ENCODE data around the gene TMEM63C.

Gene TMEM63C

DNA sequence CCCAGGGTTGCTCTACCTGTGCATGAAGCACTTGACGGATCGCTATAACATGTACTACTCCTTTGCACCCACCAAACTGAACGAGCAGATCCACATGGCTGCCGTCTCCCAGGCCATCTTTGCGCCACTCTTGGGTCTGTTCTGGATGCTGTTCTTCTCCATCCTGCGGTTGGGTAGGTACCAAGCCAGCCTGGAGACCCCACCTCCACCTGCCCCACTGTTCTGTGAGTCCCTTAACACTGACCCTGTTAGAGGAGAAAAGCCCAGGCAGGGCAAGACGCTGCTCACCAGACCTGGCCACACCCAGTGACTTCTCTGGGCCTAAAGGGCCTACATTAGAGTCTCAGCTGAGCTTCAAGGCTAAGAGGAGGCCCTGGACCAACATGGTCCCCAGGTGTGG, 67.7 kb downstream of the TMEM63C start:
- H3K27ac ChIP-seq (ENCODE audit: low read length), result no peak overlapping the region
- no peaks in the 10 kb centered on the region for H3K36me3 ChIP-seq (ENCODE audit: control insufficient read depth in 1 of 2, insufficient read depth in 2 of 2, low read length in 2 of 2)
- H3K9me3 ChIP-seq (ENCODE audit: control insufficient read depth in 1 of 2, low read length in 2 of 2), result no peaks in the 10 kb centered on the region
- H3K27me3 ChIP-seq (ENCODE audit: low read depth, low read length), result no peaks in the 10 kb centered on the region
- no peak overlapping the region for H3K4me3 ChIP-seq (ENCODE audit: low read depth in 1 of 2, low read length in 2 of 2)
- no peaks in the 10 kb centered on the region for H3K4me1 ChIP-seq (ENCODE audit: control insufficient read depth in 1 of 2, insufficient read depth in 2 of 2, low read length in 2 of 2)

- Histone ChIP-seq H3K4me1 (ENCODE audit: control insufficient read depth in 1 of 2, insufficient read depth in 2 of 2, low read length in 2 of 2) (no peaks in the 10 kb centered on the region), H3K4me3 (ENCODE audit: low read depth in 1 of 2, low read length in 2 of 2) (no peak overlapping the region), H3K36me3 (ENCODE audit: control insufficient read depth in 1 of 2, insufficient read depth in 2 of 2, low read length in 2 of 2) (no peaks in the 10 kb centered on the region), H3K27ac (ENCODE audit: low read length) (no peak overlapping the region), H3K9me3 (ENCODE audit: control insufficient read depth in 1 of 2, low read length in 2 of 2) (no peaks in the 10 kb centered on the region), H3K27me3 (ENCODE audit: low read depth, low read length) (no peaks in the 10 kb centered on the region)
These were observed 69.3 kb downstream of the TMEM63C start for GRCh38 chr14:77250927-77251326.

- Histone ChIP-seq H3K27me3 (ENCODE audit: low read depth, low read length) (no peaks in the 10 kb centered on the region), H3K4me1 (ENCODE audit: control insufficient read depth in 1 of 2, insufficient read depth in 2 of 2, low read length in 2 of 2) (no peaks in the 10 kb centered on the region), H3K27ac (ENCODE audit: low read length) (no peak overlapping the region), H3K9me3 (ENCODE audit: control insufficient read depth in 1 of 2, low read length in 2 of 2) (no peaks in the 10 kb centered on the region), H3K4me3 (ENCODE audit: low read depth in 1 of 2, low read length in 2 of 2) (no peak overlapping the region), H3K36me3 (ENCODE audit: control insufficient read depth in 1 of 2, insufficient read depth in 2 of 2, low read length in 2 of 2) (no peaks in the 10 kb centered on the region)
These were observed 70.3 kb downstream of the TMEM63C start for GRCh38 chr14:77251870-77252269.

DNA sequence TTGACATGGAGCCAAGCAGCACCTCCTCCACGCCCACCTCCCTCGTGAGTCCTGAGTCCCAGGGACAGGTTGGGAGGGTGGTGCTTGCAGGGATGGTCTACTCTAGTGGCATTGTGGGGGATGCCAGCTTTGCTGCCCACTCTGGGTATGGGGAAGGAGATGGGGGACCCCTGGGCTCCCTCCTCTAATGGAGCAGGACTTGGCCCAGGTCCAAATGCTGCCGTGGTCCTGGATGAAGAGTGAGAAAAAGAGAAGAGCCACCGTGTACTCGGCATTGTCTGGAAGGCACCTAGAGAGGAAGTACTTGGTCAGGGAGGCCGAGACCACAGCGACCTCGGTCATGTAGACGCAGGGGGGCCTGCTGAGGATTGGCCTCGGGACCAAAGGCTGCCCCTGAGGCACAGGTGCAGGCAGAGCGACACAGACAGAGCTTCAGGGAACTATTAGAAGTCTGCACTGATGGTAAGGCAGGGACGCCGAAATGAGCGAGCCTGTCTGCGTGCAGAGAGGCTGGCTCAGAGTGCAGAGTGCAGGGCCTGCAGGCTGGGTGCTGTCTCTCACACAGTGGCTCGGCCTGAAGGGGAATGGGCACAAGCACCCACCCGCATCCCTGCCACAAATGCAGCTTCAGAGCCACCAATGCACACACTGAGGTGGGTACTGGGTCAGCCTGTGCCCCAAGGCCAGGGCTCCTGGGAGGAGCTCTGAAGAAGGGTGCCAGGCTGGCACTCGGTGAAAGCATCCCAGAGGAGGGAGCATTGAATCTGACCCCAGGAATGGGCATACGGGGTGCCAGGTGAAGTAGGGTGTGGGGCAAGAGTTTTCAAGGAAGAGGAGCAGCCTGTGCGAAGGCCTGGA, 72.0 kb downstream of the TMEM63C start:
- Histone ChIP-seq H3K27ac (ENCODE audit: low read length) (no peak overlapping the region), H3K9me3 (ENCODE audit: control insufficient read depth in 1 of 2, low read length in 2 of 2) (no peaks in the 10 kb centered on the region), H3K36me3 (ENCODE audit: control insufficient read depth in 1 of 2, insufficient read depth in 2 of 2, low read length in 2 of 2) (no peaks in the 10 kb centered on the region), H3K4me3 (ENCODE audit: low read depth in 1 of 2, low read length in 2 of 2) (no peak overlapping the region), H3K27me3 (ENCODE audit: low read depth, low read length) (no peaks in the 10 kb centered on the region), H3K4me1 (ENCODE audit: control insufficient read depth in 1 of 2, insufficient read depth in 2 of 2, low read length in 2 of 2) (no peaks in the 10 kb centered on the region)

GRCh38 chr14:77256694-77257093, 75.1 kb downstream of the TMEM63C start:
- no peak overlapping the region for H3K27ac ChIP-seq (ENCODE audit: low read length)
- no peaks in the 10 kb centered on the region for H3K36me3 ChIP-seq (ENCODE audit: control insufficient read depth in 1 of 2, insufficient read depth in 2 of 2, low read length in 2 of 2)
- H3K27me3 ChIP-seq (ENCODE audit: low read depth, low read length), result no peaks in the 10 kb centered on the region
- H3K4me3 ChIP-seq (ENCODE audit: low read depth in 1 of 2, low read length in 2 of 2), result no peak overlapping the region
- no peaks in the 10 kb centered on the region for H3K4me1 ChIP-seq (ENCODE audit: control insufficient read depth in 1 of 2, insufficient read depth in 2 of 2, low read length in 2 of 2)
- no peaks in the 10 kb centered on the region for H3K9me3 ChIP-seq (ENCODE audit: control insufficient read depth in 1 of 2, low read length in 2 of 2)

- Histone ChIP-seq H3K4me1 (ENCODE audit: control insufficient read depth in 1 of 2, insufficient read depth in 2 of 2, low read length in 2 of 2) (no peaks in the 10 kb centered on the region), H3K36me3 (ENCODE audit: control insufficient read depth in 1 of 2, insufficient read depth in 2 of 2, low read length in 2 of 2) (no peaks in the 10 kb centered on the region), H3K27ac (ENCODE audit: low read length) (no peak overlapping the region), H3K4me3 (ENCODE audit: low read depth in 1 of 2, low read length in 2 of 2) (no peak overlapping the region), H3K27me3 (ENCODE audit: low read depth, low read length) (no peaks in the 10 kb centered on the region), H3K9me3 (ENCODE audit: control insufficient read depth in 1 of 2, low read length in 2 of 2) (no peaks in the 10 kb centered on the region)
These were observed 76.1 kb downstream of the TMEM63C start for GRCh38 chr14:77257700-77258099.

DNA sequence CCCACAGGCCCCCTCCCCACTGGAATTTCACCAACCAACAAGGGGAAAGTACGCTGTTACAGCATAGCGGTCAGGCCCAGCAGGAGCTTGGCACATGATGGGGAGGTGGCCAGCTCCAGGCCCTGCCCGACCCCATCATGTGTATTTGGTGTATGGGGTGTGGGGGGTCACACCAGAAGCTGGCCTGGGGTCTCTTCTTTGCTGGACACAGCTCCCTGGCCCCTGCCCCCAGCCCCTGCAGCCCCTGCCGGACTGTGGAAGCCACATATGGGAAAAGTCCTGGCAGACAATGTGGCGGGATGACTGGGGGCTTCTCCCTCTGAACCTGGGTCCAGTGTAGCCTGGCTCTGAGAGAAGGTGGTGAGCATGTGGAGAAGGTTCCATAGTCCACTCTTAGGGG, 77.0 kb downstream of the TMEM63C start:
- no peaks in the 10 kb centered on the region for H3K27me3 ChIP-seq (ENCODE audit: low read depth, low read length)
- H3K9me3 ChIP-seq (ENCODE audit: control insufficient read depth in 1 of 2, low read length in 2 of 2), result no peaks in the 10 kb centered on the region
- no peak overlapping the region for H3K4me3 ChIP-seq (ENCODE audit: low read depth in 1 of 2, low read length in 2 of 2)
- H3K36me3 ChIP-seq (ENCODE audit: control insufficient read depth in 1 of 2, insufficient read depth in 2 of 2, low read length in 2 of 2), result no peaks in the 10 kb centered on the region
- H3K4me1 ChIP-seq (ENCODE audit: control insufficient read depth in 1 of 2, insufficient read depth in 2 of 2, low read length in 2 of 2), result no peaks in the 10 kb centered on the region
- H3K27ac ChIP-seq (ENCODE audit: low read length), result no peak overlapping the region

GRCh38 chr14:77259025-77259715, 77.6 kb downstream of the TMEM63C start:
- no peaks in the 10 kb centered on the region for H3K27me3 ChIP-seq (ENCODE audit: low read depth, low read length)
- H3K9me3 ChIP-seq (ENCODE audit: control insufficient read depth in 1 of 2, low read length in 2 of 2), result no peaks in the 10 kb centered on the region
- no peak overlapping the region for H3K27ac ChIP-seq (ENCODE audit: low read length)
- H3K36me3 ChIP-seq (ENCODE audit: control insufficient read depth in 1 of 2, insufficient read depth in 2 of 2, low read length in 2 of 2), result no peaks in the 10 kb centered on the region
- no peak overlapping the region for H3K4me3 ChIP-seq (ENCODE audit: low read depth in 1 of 2, low read length in 2 of 2)
- no peaks in the 10 kb centered on the region for H3K4me1 ChIP-seq (ENCODE audit: control insufficient read depth in 1 of 2, insufficient read depth in 2 of 2, low read length in 2 of 2)

DNA sequence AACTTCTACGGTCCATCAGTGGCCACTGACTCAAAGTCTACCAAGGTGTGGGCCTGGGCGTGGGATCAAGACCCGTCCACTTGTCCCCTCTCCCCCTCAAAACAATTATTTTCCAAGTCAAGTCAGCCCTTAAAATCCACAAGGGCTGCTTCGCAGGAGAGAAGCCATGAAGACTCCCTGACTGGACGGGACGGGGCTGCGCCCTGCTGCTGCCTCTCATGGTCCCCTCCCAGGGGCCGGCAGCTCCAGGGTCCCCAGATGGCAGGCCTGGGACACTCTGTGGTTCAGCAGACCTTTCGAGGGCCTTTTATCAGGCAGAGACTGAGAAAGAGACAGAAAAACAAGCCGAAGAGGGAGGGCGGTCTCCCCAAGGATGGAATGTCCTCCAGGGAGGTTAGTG, 78.6 kb downstream of the TMEM63C start:
- no peaks in the 10 kb centered on the region for H3K4me1 ChIP-seq (ENCODE audit: control insufficient read depth in 1 of 2, insufficient read depth in 2 of 2, low read length in 2 of 2)

GRCh38 chr14:77260631-77261030, 79.0 kb downstream of the TMEM63C start:
- Histone ChIP-seq H3K9me3 (ENCODE audit: control insufficient read depth in 1 of 2, low read length in 2 of 2) (no peaks in the 10 kb centered on the region), H3K27me3 (ENCODE audit: low read depth, low read length) (no peaks in the 10 kb centered on the region), H3K4me3 (ENCODE audit: low read depth in 1 of 2, low read length in 2 of 2) (no peak overlapping the region), H3K4me1 (ENCODE audit: control insufficient read depth in 1 of 2, insufficient read depth in 2 of 2, low read length in 2 of 2) (no peaks in the 10 kb centered on the region), H3K36me3 (ENCODE audit: control insufficient read depth in 1 of 2, insufficient read depth in 2 of 2, low read length in 2 of 2) (no peaks in the 10 kb centered on the region), H3K27ac (ENCODE audit: low read length) (no peak overlapping the region)

More for the DNA sequence above, 78.6 kb downstream of the TMEM63C start:
- H3K4me3 ChIP-seq (ENCODE audit: low read depth in 1 of 2, low read length in 2 of 2), result no peak overlapping the region
- no peaks in the 10 kb centered on the region for H3K27me3 ChIP-seq (ENCODE audit: low read depth, low read length)
- H3K9me3 ChIP-seq (ENCODE audit: control insufficient read depth in 1 of 2, low read length in 2 of 2), result no peaks in the 10 kb centered on the region
- no peaks in the 10 kb centered on the region for H3K36me3 ChIP-seq (ENCODE audit: control insufficient read depth in 1 of 2, insufficient read depth in 2 of 2, low read length in 2 of 2)
- no peak overlapping the region for H3K27ac ChIP-seq (ENCODE audit: low read length)

DNA sequence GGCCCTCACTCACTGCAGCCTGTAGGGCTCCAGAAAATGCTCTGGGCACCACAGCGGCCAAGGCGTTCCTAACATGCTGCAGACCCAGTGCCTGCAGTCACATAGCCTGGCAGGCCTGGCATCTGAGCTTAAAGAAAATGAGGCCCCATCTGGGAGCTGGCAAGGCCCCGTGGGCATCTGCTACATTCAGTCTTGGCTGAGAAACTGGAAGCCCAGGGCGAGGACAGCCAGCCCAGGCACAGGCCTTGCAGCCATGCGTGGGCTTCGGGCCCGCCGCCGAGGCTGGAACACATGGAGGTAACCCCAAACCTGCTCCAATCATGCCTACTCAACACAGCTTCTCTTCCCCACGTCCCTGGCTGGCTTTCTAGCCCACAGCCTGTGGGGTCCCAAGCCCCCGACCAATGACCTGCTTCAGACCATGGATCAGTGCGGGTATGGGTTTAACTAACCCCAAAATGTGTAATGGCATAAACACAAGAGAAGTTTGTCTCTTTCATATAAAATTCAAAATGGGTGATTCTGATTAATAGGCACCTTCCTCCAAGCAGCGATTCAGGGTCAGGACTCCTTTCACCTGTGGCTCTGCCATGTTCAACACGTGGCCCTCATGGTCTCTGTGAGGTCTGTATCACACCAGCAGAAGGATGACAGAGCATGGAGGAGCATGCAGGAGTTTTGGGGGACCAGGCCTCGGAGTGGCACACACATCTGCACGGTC, 83.0 kb downstream of the TMEM63C start:
- no peak overlapping the region for H3K27ac ChIP-seq (ENCODE audit: low read length)
- no peaks in the 10 kb centered on the region for H3K4me1 ChIP-seq (ENCODE audit: control insufficient read depth in 1 of 2, insufficient read depth in 2 of 2, low read length in 2 of 2)
- H3K9me3 ChIP-seq (ENCODE audit: control insufficient read depth in 1 of 2, low read length in 2 of 2), result peaks cover 6 to 9% of the 10 kb centered on the region in 2 donors

More for the DNA sequence above, 83.0 kb downstream of the TMEM63C start:
- peaks cover 5% of the 10 kb centered on the region for H3K27me3 ChIP-seq (ENCODE audit: low read depth, low read length)
- H3K36me3 ChIP-seq (ENCODE audit: control insufficient read depth in 1 of 2, insufficient read depth in 2 of 2, low read length in 2 of 2), result no peaks in the 10 kb centered on the region
- no peak overlapping the region for H3K4me3 ChIP-seq (ENCODE audit: low read depth in 1 of 2, low read length in 2 of 2)

All from muscle layer of duodenum (tissue), 2 donors.